HG03432 (cell line): Measurements from ENCODE around the gene HAUS5.

Source experiments
- ATAC-seq: cut with Tn5 transposase; IDR thresholded peaks from one replicate; pipeline ENCODE4 v1.9.1; 2021; ENCODE audit warnings: mild to moderate bottlenecking, moderate library complexity; ENCODE audit not compliant: unreplicated experiment

Gene HAUS5

GRCh38 chr19:35669974-35670373 lies 57.4 kb downstream of the HAUS5 start:
- no peak for ATAC-seq

- no peak for ATAC-seq
Measured at GRCh38 chr19:35670686-35671085, 58.2 kb downstream of the HAUS5 start.

GRCh38 chr19:35671818-35672217 lies 59.3 kb downstream of the HAUS5 start:
- no peak for ATAC-seq

- ATAC-seq = no peak
Measured at GRCh38 chr19:35673121-35673804, 60.7 kb downstream of the HAUS5 start.
